ENCODE data around the gene MAML1. TPM values are rescaled to one million over a fixed set of nuclear protein-coding genes. Genes with fewer than 3 reads are reported as not detected.
"Not testable (repeated sequence)": the region's sequence is repeated elsewhere in the genome, so short reads cannot be mapped to it uniquely, and the experiment has no call there.

MAML1 gene
- total RNA-seq, 3 donors from 2014 or later (not counting 1 experiment from before 2014, with no cell fraction given): 28.8 to 45.4 (median 37.6) TPM

GRCh38 chr5:179733772-179734126 is 1.1 kb downstream of the MAML1 start:
- peak overlapping the region; percentile 49 for H3K4me3 ChIP-seq (ENCODE audit: low read length)
- no peaks in the 10 kb centered on the region for H3K27me3 ChIP-seq (ENCODE audit: control insufficient read depth, insufficient read depth, low read length)
- DNase-seq: no peak
- no peak for TF ChIP-seq CTCF (IDR thresholded peaks at IDR 0.05)
- Mint-ChIP-seq H3K4me1 (peaks cover 43 to 46% of the 10 kb centered on the region in 2 donors), H3K9me3 (no peaks in the 10 kb centered on the region), H3K27me3 (ENCODE audit: low read depth in 2 of 2) (no peaks in the 10 kb centered on the region), H3K4me3 (peak overlapping the region; percentile 89), H3K27ac (peak overlapping the region; percentile 85 to 89), H3K36me3 (peaks cover 15% of the 10 kb centered on the region)
- no peaks in the 10 kb centered on the region for H3K9me3 ChIP-seq (ENCODE audit: control insufficient read depth, insufficient read depth, low read length)
- ATAC-seq: no peak
- H3K4me1 ChIP-seq (ENCODE audit: control insufficient read depth, insufficient read depth, low read length): peaks cover 35% of the 10 kb centered on the region
- 0% methylated on average over 2 of the region's 2 CpGs for WGBS (ENCODE audit: insufficient coverage)
- peaks cover 26% of the 10 kb centered on the region for H3K36me3 ChIP-seq (ENCODE audit: control insufficient read depth, insufficient read depth, low read length)
- intact Hi-C loops (cut with micrococcal nuclease): loop anchor here (2.0 to 10.0 kb wide), 3 partner anchors 55 to 179 kb away; partner anchors contain the start of genes HNRNPH1 and RUFY1
- peak overlapping the region; percentile 68 for H3K27ac ChIP-seq (ENCODE audit: low read length)

- no peaks in the 10 kb centered on the region for H3K9me3 ChIP-seq (ENCODE audit: control insufficient read depth, insufficient read depth, low read length)
- WGBS (ENCODE audit: insufficient coverage): 77% methylated on average over 9 of the region's 12 CpGs
These were observed 2.0 kb downstream of the MAML1 start for GRCh38 chr5:179734536-179735164.

GRCh38 chr5:179738742-179739141 is 6.1 kb downstream of the MAML1 start:
- no peak for DNase-seq
- intact Hi-C loops (cut with micrococcal nuclease): loop anchor here (10.0 kb wide), 2 partner anchors 114 to 184 kb away; partner anchors contain the start of genes HNRNPH1 and RUFY1
- Histone ChIP-seq H3K4me1 (ENCODE audit: control insufficient read depth, insufficient read depth, low read length) (peaks cover 30% of the 10 kb centered on the region), H3K27ac (ENCODE audit: low read length) (no peak overlapping the region), H3K9me3 (ENCODE audit: control insufficient read depth, insufficient read depth, low read length) (no peaks in the 10 kb centered on the region), H3K27me3 (ENCODE audit: control insufficient read depth, insufficient read depth, low read length) (no peaks in the 10 kb centered on the region), H3K4me3 (ENCODE audit: low read length) (no peak overlapping the region), H3K36me3 (ENCODE audit: control insufficient read depth, insufficient read depth, low read length) (peaks cover 5% of the 10 kb centered on the region)
- H3K4me1 Mint-ChIP-seq: peaks cover 52 to 59% of the 10 kb centered on the region in 2 donors
- H3K27ac Mint-ChIP-seq: peak overlapping the region; percentile 43 to 79
- WGBS (ENCODE audit: insufficient coverage): 60% methylated on average over 2 of the region's 4 CpGs
- H3K9me3 Mint-ChIP-seq: no peaks in the 10 kb centered on the region
- no peaks in the 10 kb centered on the region for H3K36me3 Mint-ChIP-seq
- peak overlapping the region; percentile 5 for H3K4me3 Mint-ChIP-seq
- ATAC-seq: no peak
- no peak for TF ChIP-seq CTCF (IDR thresholded peaks at IDR 0.05)
- no peaks in the 10 kb centered on the region for H3K27me3 Mint-ChIP-seq (ENCODE audit: low read depth in 2 of 2)

More at GRCh38 chr5:179734536-179735164, 2.0 kb downstream of the MAML1 start:
- Mint-ChIP-seq H3K4me3 (peak overlapping the region; percentile 89), H3K4me1 (peaks cover 48 to 53% of the 10 kb centered on the region in 2 donors), H3K27ac (peak overlapping the region; percentile 85 to 89), H3K9me3 (no peaks in the 10 kb centered on the region), H3K36me3 (peaks cover 12% of the 10 kb centered on the region), H3K27me3 (ENCODE audit: low read depth in 2 of 2) (no peaks in the 10 kb centered on the region)
- peaks cover 19% of the 10 kb centered on the region for H3K36me3 ChIP-seq (ENCODE audit: control insufficient read depth, insufficient read depth, low read length)
- DNase-seq (no peak), ATAC-seq (no peak)
- intact Hi-C loops (cut with micrococcal nuclease): loop anchor here (10.0 kb wide), 2 partner anchors 110 to 180 kb away; partner anchors contain the start of genes HNRNPH1 and RUFY1
- TF ChIP-seq CTCF (IDR thresholded peaks at IDR 0.05): no peak
- H3K4me3 ChIP-seq (ENCODE audit: low read length): no peak overlapping the region
- no peaks in the 10 kb centered on the region for H3K27me3 ChIP-seq (ENCODE audit: control insufficient read depth, insufficient read depth, low read length)
- peaks cover 39% of the 10 kb centered on the region for H3K4me1 ChIP-seq (ENCODE audit: control insufficient read depth, insufficient read depth, low read length)
- no peak overlapping the region for H3K27ac ChIP-seq (ENCODE audit: low read length)

- H3K27ac Mint-ChIP-seq; H3K4me1 ChIP-seq (ENCODE audit: control insufficient read depth, insufficient read depth, low read length); H3K27me3 Mint-ChIP-seq (ENCODE audit: low read depth in 2 of 2); intact Hi-C loops (cut with micrococcal nuclease); H3K9me3 ChIP-seq (ENCODE audit: control insufficient read depth, insufficient read depth, low read length); H3K27me3 ChIP-seq (ENCODE audit: control insufficient read depth, insufficient read depth, low read length); H3K27ac ChIP-seq (ENCODE audit: low read length); ATAC-seq; DNase-seq; H3K4me3 Mint-ChIP-seq; H3K36me3 ChIP-seq (ENCODE audit: control insufficient read depth, insufficient read depth, low read length); H3K36me3 Mint-ChIP-seq; H3K4me3 ChIP-seq (ENCODE audit: low read length); H3K9me3 Mint-ChIP-seq: not testable (repeated sequence)
- 97% methylated on average over 6 of the region's 7 CpGs for WGBS (ENCODE audit: insufficient coverage)
- peaks cover 40% of the 10 kb centered on the region in 2 donors for H3K4me1 Mint-ChIP-seq
These were observed 11.5 kb downstream of the MAML1 start for GRCh38 chr5:179744106-179744505.
